Breast epithelium (tissue), 4 donors: ENCODE results near the gene PLEKHA5. TPM values are rescaled to one million over a fixed set of nuclear protein-coding genes. Genes with fewer than 3 reads are reported as not detected.

Source experiments
- DNase-seq, 2 donors: peaks; one replicate each; pipeline ENCODE4 v3.0.0-alpha.2; 2019; ENCODE audit warnings: low spot score in 2 of 2
- H3K27ac ChIP-seq, 2 donors: fragments of 200-600 bp; sonication (generic) in 1 of 2; one replicate each; pipeline ENCODE4 v1.5.1; 2016 to 2019; ENCODE audit warnings: mild to moderate bottlenecking in 1 of 2
- H3K27me3 ChIP-seq, 2 donors: fragments of 200-600 bp; sonication (generic) in 1 of 2; one replicate each; pipeline versions ENCODE4 v1.5.1 to v1.6.0; 2017 to 2019; ENCODE audit warnings: control low read depth in 1 of 2, mild to moderate bottlenecking in 1 of 2
- H3K36me3 ChIP-seq: fragments of 200-600 bp; one replicate; pipeline ENCODE4 v1.5.1; 2019
- H3K4me1 ChIP-seq, 2 donors: fragments of 200-600 bp; sonication (generic); one replicate each; pipeline ENCODE4 v1.5.1; 2016 to 2019; ENCODE audit warnings: control low read depth in 1 of 2
- H3K4me3 ChIP-seq, 3 donors: fragments of 200-600 bp; sonication (generic); 1 replicate in 2 of 3; 2 replicates in 1 of 3; pipeline ENCODE4 v1.5.1; 2016 to 2019; ENCODE audit warnings: mild to moderate bottlenecking in 3 of 3, moderate library complexity in 2 of 3
- H3K9me3 ChIP-seq, 2 donors: fragments of 200-600 bp; sonication (generic) in 1 of 2; one replicate each; pipeline ENCODE4 v1.5.1; 2016 to 2019; ENCODE audit warnings: control low read depth in 1 of 2
- POLR2A ChIP-seq: fragments of 450-650 bp; IDR thresholded peaks from one replicate; pipeline ENCODE4 v1.6.1; 2016; ENCODE audit warnings: antibody characterized with exemption, mild to moderate bottlenecking, moderate library complexity
- POLR2AphosphoS5 ChIP-seq, 3 donors: sonication (generic); formaldehyde crosslinking; IDR thresholded peaks; one replicate each; pipeline ENCODE4 v1.6.1; 2017; ENCODE audit warnings: antibody characterized with exemption in 3 of 3
- intact Hi-C: fragments of 100-400 bp; cut with DNase I; formaldehyde crosslinking; loops from one replicate; pipeline ENCODE4 v1.15.1; 2023; ENCODE audit warnings: low total_unique reads
- total RNA-seq, 3 donors: library from RNA; depleted of rRNA; stranded (reverse); fragments of >200 nt; gene quantifications; one replicate each; pipeline ENCODE4 v1.1.0, GENCODE V29; 2016
- TF ChIP-seq, protein P1 (sequence below), 3 donors: fragments of 450-650 bp; IDR thresholded peaks; one replicate each; pipeline ENCODE4 v1.5.1; 2016 to 2017; ENCODE audit warnings: antibody characterized with exemption in 3 of 3, mild to moderate bottlenecking in 3 of 3, moderate library complexity in 3 of 3

PLEKHA5 gene
- total RNA-seq, 3 donors from 2014 or later: 21.1 to 55.5 (median 49.8) TPM

DNA sequence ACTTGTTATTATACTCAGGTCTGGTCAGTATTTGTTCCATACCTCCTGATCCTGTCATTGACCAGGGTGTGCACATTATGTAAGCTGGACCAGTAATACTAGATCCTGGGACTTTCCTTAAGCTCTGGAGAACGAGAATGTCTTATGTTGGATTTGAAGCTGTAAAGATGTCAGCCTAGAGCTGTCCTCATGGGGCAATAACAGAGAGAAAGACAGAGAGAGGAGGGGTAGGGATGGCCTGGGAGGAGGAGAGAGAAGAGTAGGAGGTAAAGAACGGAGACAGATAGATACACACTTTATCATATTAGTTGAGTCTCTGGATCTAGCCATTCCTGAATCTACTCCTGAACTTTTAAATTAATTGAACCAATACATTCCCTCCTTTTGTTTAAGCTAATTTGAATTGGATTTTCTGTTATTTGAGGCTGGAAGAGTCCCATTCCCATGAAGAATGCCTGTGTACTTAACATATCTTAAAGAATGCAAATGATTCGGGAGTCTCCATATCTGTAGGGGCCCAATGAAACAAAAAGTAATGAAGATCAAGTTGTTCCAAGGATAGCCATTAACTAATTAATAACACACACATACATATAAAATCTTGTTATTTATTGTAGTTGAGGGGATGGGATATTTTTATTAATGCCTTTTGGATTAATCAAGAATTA lies 55.9 kb downstream of the PLEKHA5 start:
- H3K9me3 ChIP-seq: no peaks in the 10 kb centered on the region
- intact Hi-C loops: no loop called here
- H3K4me3 ChIP-seq: no peak overlapping the region
- H3K27me3 ChIP-seq: no peaks in the 10 kb centered on the region
- no peak for TF ChIP-seq POLR2AphosphoS5 (IDR thresholded peaks at IDR 0.05)
- TF ChIP-seq POLR2A: no peak
- TF ChIP-seq, protein P1, sequence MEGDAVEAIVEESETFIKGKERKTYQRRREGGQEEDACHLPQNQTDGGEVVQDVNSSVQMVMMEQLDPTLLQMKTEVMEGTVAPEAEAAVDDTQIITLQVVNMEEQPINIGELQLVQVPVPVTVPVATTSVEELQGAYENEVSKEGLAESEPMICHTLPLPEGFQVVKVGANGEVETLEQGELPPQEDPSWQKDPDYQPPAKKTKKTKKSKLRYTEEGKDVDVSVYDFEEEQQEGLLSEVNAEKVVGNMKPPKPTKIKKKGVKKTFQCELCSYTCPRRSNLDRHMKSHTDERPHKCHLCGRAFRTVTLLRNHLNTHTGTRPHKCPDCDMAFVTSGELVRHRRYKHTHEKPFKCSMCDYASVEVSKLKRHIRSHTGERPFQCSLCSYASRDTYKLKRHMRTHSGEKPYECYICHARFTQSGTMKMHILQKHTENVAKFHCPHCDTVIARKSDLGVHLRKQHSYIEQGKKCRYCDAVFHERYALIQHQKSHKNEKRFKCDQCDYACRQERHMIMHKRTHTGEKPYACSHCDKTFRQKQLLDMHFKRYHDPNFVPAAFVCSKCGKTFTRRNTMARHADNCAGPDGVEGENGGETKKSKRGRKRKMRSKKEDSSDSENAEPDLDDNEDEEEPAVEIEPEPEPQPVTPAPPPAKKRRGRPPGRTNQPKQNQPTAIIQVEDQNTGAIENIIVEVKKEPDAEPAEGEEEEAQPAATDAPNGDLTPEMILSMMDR (IDR thresholded peaks at IDR 0.05): no peak
- no peaks in the 10 kb centered on the region for H3K36me3 ChIP-seq
- no peak overlapping the region for H3K27ac ChIP-seq
- peaks cover 0 to 3% of the 10 kb centered on the region in 2 donors for H3K4me1 ChIP-seq
- DNase-seq: no peak

DNA sequence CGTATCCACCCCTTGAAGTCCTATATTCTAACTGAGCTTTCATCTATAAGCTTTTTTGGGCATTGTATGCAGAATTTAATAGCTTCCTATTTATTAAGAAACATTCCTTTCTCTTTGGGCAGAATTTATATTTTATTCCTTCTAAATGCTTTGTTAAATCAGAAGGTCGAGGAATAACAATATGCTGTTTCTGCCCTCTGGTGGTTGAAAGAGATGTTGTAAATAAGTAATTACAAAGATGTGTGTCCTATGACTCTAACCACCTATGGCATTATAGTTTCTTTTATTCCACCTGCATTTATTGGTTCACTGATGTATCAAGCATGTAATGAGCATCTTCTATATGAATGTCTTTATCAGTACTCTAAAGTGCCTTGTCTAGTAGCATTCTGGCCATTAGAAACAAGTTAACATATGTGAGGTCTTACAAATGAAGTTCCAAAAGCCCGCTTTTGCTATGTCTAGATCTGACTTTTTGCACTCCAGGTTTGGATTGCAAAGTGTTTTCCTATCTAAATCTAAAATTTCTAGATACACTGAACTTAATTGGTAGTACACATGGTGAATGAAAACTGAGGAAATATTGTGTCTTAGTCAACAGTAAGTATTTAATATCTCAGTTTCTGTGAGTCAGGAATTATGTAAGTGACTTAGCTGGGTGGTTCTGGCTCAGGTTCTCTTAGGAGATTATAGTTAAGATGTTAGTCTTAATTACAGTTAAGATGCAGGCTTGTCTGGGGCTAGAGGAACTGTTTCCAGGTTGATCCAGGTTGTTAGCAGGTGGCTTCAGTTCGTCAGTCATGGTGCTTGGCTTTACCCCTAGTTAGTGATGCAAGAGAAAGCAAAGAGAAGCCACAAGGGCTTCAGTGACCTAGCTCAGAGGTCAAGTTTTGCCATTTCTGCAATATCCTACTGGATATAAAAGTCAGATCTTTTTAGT lies 57.5 kb downstream of the PLEKHA5 start:
- Histone ChIP-seq H3K4me3 (no peak overlapping the region), H3K9me3 (no peaks in the 10 kb centered on the region), H3K4me1 (peaks cover 0 to 4% of the 10 kb centered on the region in 2 donors), H3K36me3 (no peaks in the 10 kb centered on the region), H3K27ac (no peak overlapping the region), H3K27me3 (no peaks in the 10 kb centered on the region)
- no peak for DNase-seq
- intact Hi-C loops: no loop called here
- TF ChIP-seq, protein P1 (IDR thresholded peaks at IDR 0.05): peak; percentile 50 to 72 (median 70)
- no peak for TF ChIP-seq POLR2AphosphoS5 (IDR thresholded peaks at IDR 0.05)

DNA sequence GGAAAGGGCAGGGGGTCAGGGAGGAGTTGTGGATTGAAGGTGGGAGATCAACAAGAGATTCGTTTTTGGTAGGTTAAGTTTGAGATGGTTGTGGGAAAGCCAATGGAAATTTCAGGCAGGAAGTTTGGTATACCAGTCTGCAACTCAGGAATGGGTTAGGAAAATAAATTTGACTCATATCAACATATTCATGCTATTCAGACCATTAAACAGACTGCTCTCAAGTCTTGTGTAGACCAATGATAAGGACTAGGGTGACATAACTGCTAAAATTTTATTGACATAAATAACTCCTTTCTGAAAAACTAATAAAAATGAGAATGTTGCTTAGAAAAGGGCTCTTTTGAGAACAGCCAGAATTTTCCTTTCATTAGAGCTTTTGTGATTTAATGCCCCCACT lies 60.0 kb downstream of the PLEKHA5 start:
- H3K9me3 ChIP-seq: no peaks in the 10 kb centered on the region
- no peaks in the 10 kb centered on the region for H3K36me3 ChIP-seq
- no peak overlapping the region for H3K4me3 ChIP-seq
- H3K4me1 ChIP-seq: peaks cover 0 to 4% of the 10 kb centered on the region in 2 donors
- no peaks in the 10 kb centered on the region for H3K27me3 ChIP-seq
- no peak overlapping the region for H3K27ac ChIP-seq
- DNase-seq: no peak
- TF ChIP-seq, protein P1 (IDR thresholded peaks at IDR 0.05): no peak
- TF ChIP-seq POLR2A: no peak
- TF ChIP-seq POLR2AphosphoS5 (IDR thresholded peaks at IDR 0.05): no peak
- intact Hi-C loops: no loop called here

DNA sequence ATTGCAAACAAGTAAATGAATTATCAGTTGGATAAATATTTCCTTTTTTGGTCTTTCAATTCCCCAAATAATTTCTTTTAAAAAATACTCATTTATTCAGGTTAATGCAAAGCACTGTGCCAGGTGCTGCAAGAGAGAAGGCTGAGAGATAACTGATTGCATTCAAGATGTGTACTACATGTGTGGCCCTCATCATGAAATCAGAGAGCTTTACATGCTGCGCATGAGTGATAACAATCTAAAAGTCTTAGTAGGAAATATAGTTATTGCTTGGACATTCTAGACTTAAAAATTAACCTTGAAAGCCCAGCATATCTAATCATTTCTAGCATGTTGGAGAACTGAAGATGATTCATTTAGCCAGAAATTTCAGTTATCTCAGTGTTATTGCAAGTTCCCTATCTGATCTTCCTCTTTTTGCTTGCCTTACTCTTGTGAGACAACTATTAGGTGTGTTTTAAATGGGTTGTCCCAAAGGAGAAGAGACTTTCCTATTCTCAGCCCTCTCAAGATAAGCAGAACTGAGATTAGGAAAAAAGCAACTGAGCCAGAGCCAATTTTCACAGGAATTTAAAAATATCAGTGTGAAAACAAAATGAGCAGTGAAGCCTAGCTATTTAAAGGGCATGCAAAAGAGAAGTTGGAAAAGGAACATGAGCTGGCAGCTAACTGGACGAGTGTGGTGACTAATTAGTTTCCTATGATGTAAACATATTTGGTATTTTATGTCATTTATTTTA lies 60.9 kb downstream of the PLEKHA5 start:
- H3K9me3 ChIP-seq: no peaks in the 10 kb centered on the region
- H3K27ac ChIP-seq: no peak overlapping the region
- H3K4me3 ChIP-seq: no peak overlapping the region
- H3K4me1 ChIP-seq: peaks cover 0 to 4% of the 10 kb centered on the region in 2 donors
- H3K27me3 ChIP-seq: no peaks in the 10 kb centered on the region
- TF ChIP-seq, protein P1 (IDR thresholded peaks at IDR 0.05): no peak
- no peak for TF ChIP-seq POLR2AphosphoS5 (IDR thresholded peaks at IDR 0.05)
- TF ChIP-seq POLR2A: no peak
- intact Hi-C loops: no loop called here
- no peak for DNase-seq
- no peaks in the 10 kb centered on the region for H3K36me3 ChIP-seq
